SK-N-SH treated with all-trans-retinoic acid at 6 μM for 48 hours (cell line): ENCODE results near the gene ADAM33.

Source experiments
- ATAC-seq: fragments of 200-7000 bp; cut with Tn5 transposase; 3 replicates; pipeline ENCODE4 v1.9.1; 2020; ENCODE audit warnings: mild to moderate bottlenecking, moderate library complexity
- ARNTL ChIP-seq: fragments of 450-650 bp; formaldehyde crosslinking; IDR thresholded peaks from 2 replicates; pipeline ENCODE4 v1.5.0; 2020; ENCODE audit warnings: low read depth, mild to moderate bottlenecking, moderate library complexity, borderline replicate concordance
- BACH2 ChIP-seq: fragments of 250-450 bp; sonication (Bioruptor Pico); IDR thresholded peaks from 2 replicates; pipeline ENCODE4 v1.9.0; 2021; ENCODE audit warnings: mild to moderate bottlenecking, borderline replicate concordance
- CREB5 ChIP-seq: fragments of 250-450 bp; sonication (Bioruptor Pico); IDR thresholded peaks from 2 replicates; pipeline ENCODE4 v1.5.1; 2020; ENCODE audit warnings: low read depth, mild to moderate bottlenecking, moderate library complexity
- CSDC2 ChIP-seq: fragments of 250-450 bp; sonication (Bioruptor Pico); IDR thresholded peaks from 2 replicates; pipeline ENCODE4 v1.5.0; 2020; ENCODE audit warnings: mild to moderate bottlenecking, moderate library complexity
- CSRNP3 ChIP-seq: fragments of 250-450 bp; sonication (Bioruptor Pico); IDR thresholded peaks from 2 replicates; pipeline ENCODE4 v1.5.1; 2021; ENCODE audit warnings: mild to moderate bottlenecking, moderate library complexity
- GLIS3 ChIP-seq: fragments of 250-450 bp; sonication (Bioruptor Pico); IDR thresholded peaks from 2 replicates; pipeline ENCODE4 v1.5.0; 2020; ENCODE audit warnings: mild to moderate bottlenecking, moderate library complexity
- ISL1 ChIP-seq: fragments of 250-450 bp; sonication (Bioruptor Pico); IDR thresholded peaks from 2 replicates; pipeline ENCODE4 v2.1.2; 2022; ENCODE audit warnings: mild to moderate bottlenecking, moderate library complexity
- OSR1 ChIP-seq: fragments of 250-450 bp; sonication (Bioruptor Pico); IDR thresholded peaks from 2 replicates; pipeline ENCODE4 v1.8.0; 2022; ENCODE audit warnings: moderate library complexity, mild to moderate bottlenecking, inconsistent platforms
- PATZ1 ChIP-seq: fragments of 250-450 bp; sonication (Bioruptor Pico); IDR thresholded peaks from 2 replicates; pipeline ENCODE4 v1.8.0; 2020; ENCODE audit warnings: mild to moderate bottlenecking, moderate library complexity, borderline replicate concordance
- POU6F1 ChIP-seq: fragments of 250-450 bp; sonication (Bioruptor Pico); IDR thresholded peaks from 2 replicates; pipeline ENCODE4 v1.8.0; 2021; ENCODE audit warnings: low read depth, mild to moderate bottlenecking, moderate library complexity, borderline replicate concordance
- PPARA ChIP-seq: fragments of 250-450 bp; sonication (Bioruptor Pico); IDR thresholded peaks from 2 replicates; pipeline ENCODE4 v1.5.0; 2020; ENCODE audit warnings: mild to moderate bottlenecking, borderline replicate concordance
- RARB ChIP-seq: fragments of 250-450 bp; sonication (Bioruptor Pico); IDR thresholded peaks from 2 replicates; pipeline ENCODE4 v1.8.0; 2021; ENCODE audit warnings: mild to moderate bottlenecking, moderate library complexity
- SNAI2 ChIP-seq: fragments of 250-450 bp; sonication (Bioruptor Pico); IDR thresholded peaks from 2 replicates; pipeline ENCODE4 v1.5.0; 2020; ENCODE audit warnings: mild to moderate bottlenecking, moderate library complexity
- TCF4 ChIP-seq: fragments of 250-450 bp; sonication (Bioruptor Pico); IDR thresholded peaks from 2 replicates; pipeline ENCODE4 v1.8.0; 2021; ENCODE audit warnings: mild to moderate bottlenecking, moderate library complexity, borderline replicate concordance
- TSHZ2 ChIP-seq: fragments of 250-450 bp; sonication (Bioruptor Pico); IDR thresholded peaks from 2 replicates; pipeline ENCODE4 v1.5.0; 2020; ENCODE audit warnings: mild to moderate bottlenecking, moderate library complexity
- ZC3H10 ChIP-seq: fragments of 250-450 bp; sonication (Bioruptor Pico); IDR thresholded peaks from 2 replicates; pipeline ENCODE4 v1.5.1; 2021; ENCODE audit warnings: mild to moderate bottlenecking, moderate library complexity
- ZFP30 ChIP-seq: fragments of 450-650 bp; formaldehyde crosslinking; IDR thresholded peaks from 2 replicates; pipeline ENCODE4 v1.5.0; 2022; ENCODE audit warnings: mild to moderate bottlenecking, moderate library complexity
- ZNF565 ChIP-seq: fragments of 450-650 bp; formaldehyde crosslinking; conservative IDR thresholded peaks from 2 replicates; pipeline ENCODE4 v1.5.0; 2020; ENCODE audit warnings: low read depth, mild to moderate bottlenecking, moderate library complexity
- ZNF70 ChIP-seq: fragments of 450-650 bp; formaldehyde crosslinking; IDR thresholded peaks from 2 replicates; pipeline ENCODE4 v1.5.0; 2020; ENCODE audit warnings: mild to moderate bottlenecking, moderate library complexity
- ZNF8 ChIP-seq: fragments of 450-650 bp; formaldehyde crosslinking; IDR thresholded peaks from 2 replicates; pipeline ENCODE4 v1.5.0; 2020; ENCODE audit warnings: mild to moderate bottlenecking, moderate library complexity

Gene ADAM33

GRCh38 chr20:3629893-3630292 is 51.9 kb downstream of the ADAM33 start:
- ATAC-seq, result no peak
- TF ChIP-seq CREB5 (CRISPR knock-in tag) (no peak), BACH2 (CRISPR knock-in tag) (no peak), GLIS3 (CRISPR knock-in tag) (no peak), ISL1 (no peak), ZFP30 (CRISPR knock-in tag) (no peak), CSRNP3 (CRISPR knock-in tag) (no peak), ARNTL (no peak), RARB (no peak), ZNF70 (no peak), SNAI2 (CRISPR knock-in tag) (no peak), OSR1 (CRISPR knock-in tag) (no peak), POU6F1 (CRISPR knock-in tag) (no peak), PATZ1 (CRISPR knock-in tag) (no peak), TSHZ2 (CRISPR knock-in tag) (no peak), CSDC2 (no peak), TCF4 (CRISPR knock-in tag) (no peak), PPARA (no peak)

DNA sequence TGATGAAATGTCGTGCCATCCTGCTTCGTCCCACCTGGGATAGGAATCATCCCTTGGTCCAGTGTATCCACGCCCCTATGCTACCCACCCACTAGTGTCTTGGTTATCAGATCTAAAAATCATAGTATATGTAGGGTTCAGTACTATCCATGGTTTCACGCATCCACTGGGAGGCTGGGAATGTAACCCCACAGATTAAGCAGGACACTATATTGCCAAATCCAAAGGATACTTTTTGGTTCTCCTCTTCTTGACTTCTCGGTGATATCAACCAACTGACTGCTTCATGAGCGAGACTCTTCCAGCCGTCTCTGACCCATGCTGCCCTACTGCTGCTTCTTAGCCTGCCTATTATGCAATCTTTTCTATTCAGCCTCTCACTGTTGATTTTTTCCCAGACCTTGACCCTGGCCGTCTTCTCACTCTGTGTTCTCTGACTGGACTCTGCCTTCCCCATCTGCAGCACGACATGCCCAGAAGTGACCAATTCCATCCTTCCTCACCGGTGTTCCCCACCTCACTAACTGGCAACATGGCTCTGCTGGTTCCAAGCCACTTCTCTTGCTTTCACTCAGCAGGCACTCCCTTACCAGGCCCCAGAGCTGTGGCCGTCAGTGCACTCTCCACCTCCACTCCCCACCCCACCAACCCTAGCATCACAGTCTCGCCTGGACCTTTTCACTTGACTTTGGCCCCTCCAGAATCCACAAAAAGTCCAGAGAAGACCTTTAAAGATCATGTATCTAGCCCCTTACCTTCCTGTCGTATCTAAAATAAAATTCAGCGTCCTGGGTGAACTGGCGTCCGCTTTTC is 53.1 kb downstream of the ADAM33 start:
- no peak for TF ChIP-seq ZC3H10
- no peak for TF ChIP-seq PATZ1 (CRISPR knock-in tag)
- TF ChIP-seq SNAI2 (CRISPR knock-in tag), result no peak
- TF ChIP-seq ZNF565 (CRISPR knock-in tag), result no peak
- no peak for TF ChIP-seq GLIS3 (CRISPR knock-in tag)
- no peak for TF ChIP-seq ZNF8
- no peak for ATAC-seq
